COR-L47 (cell line): ENCODE results near the gene GTSE1.

Experiments used
- DNase-seq: peaks from one replicate; lab custom pipeline; 2025; lab: John Stamatoyannopoulos, UW

The GTSE1 gene

DNA sequence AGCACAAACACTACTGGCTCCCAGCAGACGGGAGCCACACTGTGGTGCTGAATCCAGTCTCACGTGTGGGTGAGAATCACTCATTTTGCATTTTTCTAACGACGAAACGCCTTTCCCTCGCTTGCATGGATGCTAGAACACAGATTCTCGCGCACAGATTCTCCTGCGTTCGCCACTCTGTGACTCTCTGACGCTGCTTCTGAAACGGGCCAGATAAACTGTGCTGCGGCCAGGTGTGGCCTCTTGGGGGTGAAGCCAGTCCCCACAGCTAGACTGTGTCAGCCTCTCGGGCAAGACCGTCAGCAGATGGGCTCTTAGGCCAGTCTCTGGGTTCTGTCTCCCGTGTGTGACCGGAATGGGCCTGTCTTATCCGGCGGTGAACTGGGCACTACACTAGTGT, 83.4 kb downstream of the GTSE1 start:
- DNase-seq = no peak
